Adipose tissue (tissue), 3 donors: ENCODE results near the gene ACER3. TPM values are rescaled to one million over a fixed set of nuclear protein-coding genes. Genes with fewer than 3 reads are reported as not detected.
"Not testable (repeated sequence)": the region's sequence is repeated elsewhere in the genome, so short reads cannot be mapped to it uniquely, and the experiment has no call there.

Source experiments
- H3K27ac ChIP-seq: one replicate; pipeline ENCODE4 v1.5.1; 2013; ENCODE audit warnings: low read depth, low read length
- WGBS, 3 donors: extraction: QIAGEN DNeasy Blood & Tissue Kit; methylation state at CpG; one replicate each; pipeline ENCODE4 v1.1.7; 2013; 5-methylcytosine and 5-hydroxymethylcytosine counted together
- polyA plus RNA-seq, 3 donors: library from polyadenylated mRNA; stranded (reverse); fragments of 200-250 nt; gene quantifications; one replicate each; pipeline ENCODE4 v1.2.3, GENCODE V29; 2013
- donor health status: healthy with polysubstance abuse.
- donor health status: Bipolar disorder and iron deficiency.
- donor health status: healthy.

ACER3 gene
- polyA plus RNA-seq, 3 donors = 3.4 to 12.7 (median 7.1) TPM

GRCh38 chr11:76962583-76963416 lies 102.1 kb downstream of the ACER3 start:
- no peak overlapping the region for H3K27ac ChIP-seq
- WGBS, 3 donors = 32 to 63% (median 57%) methylated on average over 4 of the region's 4 CpGs

DNA sequence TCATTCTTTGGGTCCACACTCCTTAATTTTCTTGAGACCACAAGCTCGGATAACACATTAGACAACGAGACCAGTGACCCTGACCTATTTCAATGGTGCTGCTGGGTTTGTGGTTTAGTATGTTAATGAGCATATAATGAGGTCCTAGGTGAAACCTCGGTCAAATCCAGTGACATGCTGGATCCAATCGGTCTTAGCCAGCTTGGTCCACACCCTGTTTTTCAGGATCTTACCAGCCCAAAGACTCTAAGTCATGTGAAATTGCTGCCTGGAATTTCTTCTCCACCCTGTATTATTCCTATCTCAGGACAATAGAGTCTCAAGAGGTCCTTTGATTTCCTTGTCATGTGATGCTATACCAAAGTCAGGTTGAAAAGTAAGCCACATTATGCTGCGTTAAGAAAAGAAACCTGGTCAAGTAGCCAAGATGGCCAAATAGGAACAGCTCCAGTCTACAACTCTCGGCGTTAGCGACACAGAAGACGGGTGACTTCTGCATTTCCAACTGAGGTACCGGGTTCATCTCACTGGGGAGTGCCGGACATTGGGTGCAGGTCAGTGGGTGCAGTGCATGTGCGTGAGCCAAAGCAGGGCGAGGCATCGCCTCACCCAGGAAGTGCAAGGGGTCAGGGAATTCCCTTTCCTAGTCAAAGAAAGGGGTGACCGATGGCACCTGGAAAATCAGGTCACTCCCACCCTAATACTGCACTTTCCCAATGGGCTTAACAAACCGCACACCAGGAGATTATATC lies 102.9 kb downstream of the ACER3 start:
- 79 to 94% (median 86%) methylated on average over 16 of the region's 16 CpGs for WGBS, 3 donors
- H3K27ac ChIP-seq = not testable (repeated sequence)

DNA sequence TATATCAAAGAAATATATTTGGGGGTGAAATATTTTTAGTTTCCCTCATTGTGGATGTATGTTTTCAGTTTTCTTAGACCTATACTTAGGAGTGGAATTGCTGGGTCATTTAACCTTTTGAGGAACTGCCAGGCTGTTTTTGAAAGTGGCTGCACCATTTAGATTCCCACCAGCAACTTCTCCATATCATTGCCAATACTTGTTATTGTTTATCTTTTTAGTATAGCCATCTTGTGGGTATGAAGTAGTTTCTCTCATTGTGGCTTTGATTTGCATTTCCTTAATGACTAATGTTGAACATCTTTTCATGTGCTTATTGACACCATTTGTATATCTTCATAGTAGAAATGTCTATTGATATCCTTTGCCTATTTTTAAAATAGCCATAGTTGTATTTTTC lies 111.3 kb downstream of the ACER3 start:
- no peak overlapping the region for H3K27ac ChIP-seq

GRCh38 chr11:76974179-76974891 lies 113.6 kb downstream of the ACER3 start:
- WGBS, 3 donors = 36 to 61% (median 59%) methylated on average over 2 of the region's 2 CpGs

DNA sequence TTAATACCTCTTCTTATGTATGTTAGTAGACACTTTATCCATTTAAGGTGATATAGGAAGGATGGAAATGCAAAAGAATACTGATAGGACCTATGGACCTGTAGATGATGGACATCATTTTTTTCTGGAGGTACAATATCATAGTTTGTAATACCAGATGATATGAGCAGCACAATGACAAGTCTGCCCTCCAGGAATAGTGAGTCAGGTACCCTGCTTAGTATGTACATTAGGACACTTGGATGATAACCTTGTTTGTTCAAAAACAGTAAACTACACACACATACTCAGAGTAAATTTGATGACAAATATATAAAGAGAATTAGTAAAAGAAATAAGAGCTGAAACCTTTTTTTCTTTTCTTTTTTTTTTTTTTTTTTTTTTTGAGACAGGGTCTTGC lies 114.8 kb downstream of the ACER3 start:
- no peak overlapping the region for H3K27ac ChIP-seq

More at GRCh38 chr11:76974179-76974891, 113.6 kb downstream of the ACER3 start:
- no peak overlapping the region for H3K27ac ChIP-seq

- 98 to 100% (median 99%) methylated on average over 8 of the region's 8 CpGs for WGBS, 3 donors
- no peak overlapping the region for H3K27ac ChIP-seq
These were observed 117.1 kb downstream of the ACER3 start for GRCh38 chr11:76977791-76978190.

DNA sequence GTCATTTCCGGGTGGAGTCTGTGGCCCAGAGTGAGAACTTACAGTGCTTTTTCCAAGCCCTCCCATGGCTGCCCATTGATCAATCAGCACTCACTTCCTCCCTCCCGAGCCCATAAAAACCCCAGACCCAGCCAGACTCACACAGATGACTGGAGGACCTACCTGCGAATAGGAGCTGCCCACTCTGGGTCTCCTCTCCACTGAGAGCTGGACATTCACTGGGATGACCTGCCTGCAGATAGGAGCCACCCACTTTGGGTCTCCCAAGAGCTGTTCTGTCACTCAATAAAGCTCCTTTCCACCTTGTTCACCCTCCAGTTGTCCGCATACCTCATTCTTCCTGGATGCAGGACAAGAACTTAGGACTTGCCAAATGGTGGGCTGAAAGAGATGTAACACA lies 117.5 kb downstream of the ACER3 start:
- 96 to 100% (median 98%) methylated on average over 4 of the region's 4 CpGs for WGBS, 3 donors
- no peak overlapping the region for H3K27ac ChIP-seq

GRCh38 chr11:76978818-76979217 lies 118.1 kb downstream of the ACER3 start:
- 87 to 99% (median 93%) methylated on average over 3 of the region's 3 CpGs for WGBS, 3 donors
- no peak overlapping the region for H3K27ac ChIP-seq

- H3K27ac ChIP-seq = no peak overlapping the region
These were observed 119.5 kb downstream of the ACER3 start for GRCh38 chr11:76980196-76980595.

GRCh38 chr11:76984743-76985142 lies 124.0 kb downstream of the ACER3 start:
- no peak overlapping the region for H3K27ac ChIP-seq
- WGBS, 3 donors = 86 to 87% (median 86%) methylated on average over 1 of the region's 1 CpG

- H3K27ac ChIP-seq = no peak overlapping the region
- WGBS, 3 donors = 75 to 82% (median 77%) methylated on average over 1 of the region's 1 CpG
These were observed 126.5 kb downstream of the ACER3 start for GRCh38 chr11:76987203-76987602.

DNA sequence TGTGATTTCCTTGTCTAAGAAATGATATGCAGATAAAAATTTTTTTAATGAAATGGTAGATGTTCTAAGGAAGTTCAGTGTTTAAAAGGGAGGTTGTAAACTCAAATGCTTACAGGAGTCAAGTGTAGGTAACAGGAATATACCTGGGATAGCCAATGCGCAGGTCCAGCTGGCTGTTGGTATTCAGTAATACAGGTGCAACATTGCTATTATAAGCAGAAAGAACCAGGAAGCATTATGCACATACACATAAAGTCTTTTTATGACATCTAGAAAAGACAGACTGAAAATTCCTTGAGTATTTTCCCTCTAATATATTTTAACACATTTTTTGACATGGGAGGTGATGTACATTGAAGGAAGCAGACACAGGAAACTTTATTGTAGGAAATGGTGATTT lies 129.9 kb downstream of the ACER3 start:
- H3K27ac ChIP-seq = no peak overlapping the region
- 94 to 99% (median 95%) methylated on average over 1 of the region's 1 CpG for WGBS, 3 donors

DNA sequence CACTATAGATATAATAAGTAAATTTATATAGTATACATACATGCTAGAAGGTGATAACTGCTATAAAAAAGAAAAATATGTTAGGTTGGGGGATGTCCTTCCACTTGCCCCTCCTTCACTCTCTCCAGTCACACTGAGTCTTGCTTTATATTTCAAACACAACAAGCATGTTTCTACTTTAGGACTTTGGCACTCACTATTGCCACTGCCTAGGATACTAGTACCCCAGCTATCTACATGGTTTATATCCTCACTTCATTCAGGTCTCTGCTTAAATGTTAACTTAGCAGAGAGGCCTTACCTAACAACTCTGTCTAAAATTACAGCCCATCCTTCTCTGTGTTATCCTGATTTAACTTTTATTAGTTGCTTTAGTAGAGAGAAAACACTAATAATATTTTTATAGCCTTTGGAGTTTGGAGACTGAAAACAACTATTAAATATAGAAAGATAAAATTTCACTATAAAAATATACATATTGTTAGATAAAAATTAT lies 134.4 kb downstream of the ACER3 start:
- no peak overlapping the region for H3K27ac ChIP-seq

GRCh38 chr11:76997512-76997911 lies 136.8 kb downstream of the ACER3 start:
- 84 to 93% (median 85%) methylated on average over 1 of the region's 1 CpG for WGBS, 3 donors
- H3K27ac ChIP-seq = no peak overlapping the region

GRCh38 chr11:76999597-76999996 lies 138.9 kb downstream of the ACER3 start:
- no peak overlapping the region for H3K27ac ChIP-seq
- WGBS, 3 donors = 93 to 100% (median 98%) methylated on average over 1 of the region's 1 CpG

DNA sequence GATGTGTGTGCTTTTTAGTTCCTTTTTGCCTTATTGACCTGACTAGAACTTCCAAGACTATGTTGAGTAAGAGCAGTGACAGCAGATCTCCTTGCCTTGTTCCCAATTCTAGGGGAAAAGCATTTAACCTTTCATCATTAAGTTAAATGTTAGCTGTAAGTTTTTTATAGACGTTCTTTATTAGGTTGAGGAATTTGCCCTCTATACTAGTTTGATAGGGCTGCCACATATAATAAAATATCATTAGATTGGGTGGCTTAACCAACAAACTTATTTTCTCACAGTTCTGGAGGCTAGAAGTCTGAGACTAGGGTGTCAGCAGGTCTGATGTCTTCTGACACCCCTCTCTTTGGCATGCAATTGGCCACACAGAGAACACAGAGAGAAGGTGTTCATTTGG lies 140.9 kb downstream of the ACER3 start:
- WGBS, 3 donors = 54 to 82% (median 68%) methylated on average over 1 of the region's 1 CpG
- H3K27ac ChIP-seq = no peak overlapping the region

DNA sequence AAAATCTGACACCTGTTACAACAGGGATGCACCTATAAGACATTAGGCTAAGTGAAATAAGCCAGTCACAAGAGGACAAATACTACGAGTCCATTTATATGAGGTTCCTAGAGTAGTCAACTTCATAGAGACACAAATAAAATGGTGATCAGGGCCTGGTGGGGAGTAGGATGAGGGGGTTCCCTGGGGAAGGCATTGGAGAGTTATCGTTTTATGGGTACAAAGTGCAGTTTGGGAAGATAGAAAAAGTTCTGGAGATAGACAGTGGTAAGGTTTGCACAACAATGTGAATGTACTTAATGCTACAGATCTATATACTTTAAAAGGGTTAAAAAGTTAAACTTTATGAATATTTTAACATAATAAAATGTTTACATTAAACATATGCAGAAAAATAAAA lies 142.1 kb downstream of the ACER3 start:
- 93 to 98% (median 97%) methylated on average over 2 of the region's 2 CpGs for WGBS, 3 donors
- H3K27ac ChIP-seq = no peak overlapping the region

DNA sequence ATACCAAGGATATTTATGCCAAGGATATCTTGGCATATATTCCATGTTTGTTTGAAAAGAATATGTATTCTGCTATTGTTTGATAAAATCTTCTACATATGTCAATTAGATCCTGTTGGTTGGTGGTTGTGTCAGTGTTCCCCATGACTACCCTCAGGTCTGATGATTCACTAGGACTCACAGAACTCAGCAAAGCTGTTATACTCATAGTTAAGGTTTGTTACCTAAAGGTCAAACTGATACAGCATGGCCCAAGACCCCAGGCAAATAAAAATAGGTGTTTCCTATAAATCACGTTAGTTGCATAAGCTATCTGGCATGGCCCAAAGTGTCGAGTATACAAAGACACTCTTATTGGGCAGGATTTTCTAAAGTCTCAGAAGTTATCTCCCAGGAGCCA lies 143.2 kb downstream of the ACER3 start:
- H3K27ac ChIP-seq = no peak overlapping the region
- 47 to 71% (median 71%) methylated on average over 2 of the region's 2 CpGs for WGBS, 3 donors

DNA sequence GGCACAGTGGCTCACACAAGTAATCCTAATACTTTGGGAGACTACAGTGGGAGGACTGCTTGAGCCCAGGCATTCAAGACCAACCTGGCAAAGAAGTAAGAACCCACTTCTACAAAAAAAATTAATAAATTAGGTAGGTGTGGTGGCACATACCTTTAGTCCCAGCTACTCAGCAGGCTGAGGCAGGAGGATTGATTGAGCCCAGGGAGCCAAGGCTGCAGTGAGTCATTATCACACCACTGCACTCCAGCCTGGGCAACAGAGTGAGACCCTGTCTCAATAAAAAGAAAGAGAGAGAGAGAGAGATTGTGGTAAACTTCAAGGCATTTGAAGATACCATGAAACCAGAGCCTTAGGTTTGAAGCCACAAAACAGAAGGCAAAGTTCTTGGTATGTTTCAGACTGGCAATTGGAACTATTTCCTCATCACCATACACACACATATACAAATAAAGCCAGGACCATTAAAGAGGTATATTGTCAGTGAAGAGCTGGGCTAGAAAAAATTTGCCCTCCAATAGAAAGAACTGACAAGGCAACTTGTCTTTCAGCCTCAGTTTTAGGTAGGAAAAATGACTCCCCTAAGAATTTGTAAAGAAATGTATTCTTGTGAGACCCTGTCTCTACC lies 148.9 kb downstream of the ACER3 start:
- no peak overlapping the region for H3K27ac ChIP-seq
